H9 (cell line): ENCODE measurements around the gene OOEP. TPM values are rescaled to one million over a fixed set of nuclear protein-coding genes. Genes with fewer than 3 reads are reported as not detected.

Source experiments
- DNase-seq: peaks from one replicate; pipeline ENCODE4 v3.0.0-alpha.2; 2017
- H2AFZ ChIP-seq: one replicate; pipeline ENCODE4 v1.6.1; 2013; ENCODE audit warnings: mild to moderate bottlenecking, low read length, control low read depth, moderate library complexity
- H2AK5ac ChIP-seq: 2 replicates; pipeline ENCODE4 v1.6.1; 2013; ENCODE audit warnings: low read length, control low read depth, mixed read lengths; ENCODE audit not compliant: insufficient read length
- H2BK120ac ChIP-seq: one replicate; pipeline ENCODE4 v1.6.1; 2013; ENCODE audit warnings: low read depth, mild to moderate bottlenecking, low read length, control low read depth, inconsistent platforms; ENCODE audit not compliant: poor library complexity, severe bottlenecking
- H2BK12ac ChIP-seq: 2 replicates; pipeline ENCODE4 v1.6.1; 2013; ENCODE audit warnings: low read length, control low read depth, mixed read lengths, low read depth; ENCODE audit not compliant: insufficient read length
- H2BK15ac ChIP-seq: 2 replicates; pipeline ENCODE4 v1.6.1; 2013; ENCODE audit warnings: low read depth, low read length, control low read depth
- H2BK20ac ChIP-seq: one replicate; pipeline ENCODE4 v1.6.1; 2013; ENCODE audit warnings: low read depth, mild to moderate bottlenecking, low read length, control low read depth, inconsistent platforms; ENCODE audit not compliant: poor library complexity, severe bottlenecking
- H2BK5ac ChIP-seq: 2 replicates; pipeline ENCODE4 v1.6.1; 2013; ENCODE audit warnings: low read length, control low read depth, mixed read lengths; ENCODE audit not compliant: insufficient read length
- H3K14ac ChIP-seq: 2 replicates; pipeline ENCODE4 v1.6.1; 2013; ENCODE audit warnings: low read length, control low read depth; ENCODE audit not compliant: insufficient read depth
- H3K18ac ChIP-seq: 2 replicates; pipeline ENCODE4 v1.6.1; 2013; ENCODE audit warnings: low read depth, mild to moderate bottlenecking, mixed read lengths, low read length, control low read depth; ENCODE audit not compliant: insufficient read length
- H3K23ac ChIP-seq: 2 replicates; pipeline ENCODE4 v1.6.1; 2013; ENCODE audit warnings: low read length, control low read depth, mixed read lengths, low read depth; ENCODE audit not compliant: insufficient read length
- H3K23me2 ChIP-seq: 2 replicates; pipeline ENCODE4 v1.6.1; 2013; ENCODE audit warnings: low read depth, mild to moderate bottlenecking, mixed read lengths, low read length, control low read depth; ENCODE audit not compliant: insufficient read length, poor library complexity, severe bottlenecking
- H3K27ac ChIP-seq: 2 replicates; pipeline ENCODE4 v1.5.1; 2013; ENCODE audit warnings: low read length, control low read depth, mixed read lengths, low read depth; ENCODE audit not compliant: insufficient read length
- H3K27me3 ChIP-seq: 2 replicates; pipeline ENCODE4 v1.6.1; 2013; ENCODE audit warnings: low read length, control low read depth, inconsistent platforms; ENCODE audit not compliant: insufficient read depth
- H3K4ac ChIP-seq: 2 replicates; pipeline ENCODE4 v1.6.1; 2013; ENCODE audit warnings: low read depth, mild to moderate bottlenecking, control low read depth, inconsistent platforms, low read length, moderate library complexity
- H3K4me1 ChIP-seq: 2 replicates; pipeline ENCODE4 v1.6.1; 2013; ENCODE audit warnings: low read length, control low read depth, inconsistent platforms; ENCODE audit not compliant: insufficient read depth
- H3K4me2 ChIP-seq: 2 replicates; pipeline ENCODE4 v1.6.1; 2013; ENCODE audit warnings: low read length, control low read depth, mixed read lengths; ENCODE audit not compliant: insufficient read length, insufficient read depth
- H3K56ac ChIP-seq: 2 replicates; pipeline ENCODE4 v1.6.1; 2013; ENCODE audit warnings: low read depth, mild to moderate bottlenecking, mixed read lengths, low read length, control low read depth; ENCODE audit not compliant: insufficient read length
- H3K79me1 ChIP-seq: 2 replicates; pipeline ENCODE4 v1.6.1; 2013; ENCODE audit warnings: low read depth, mild to moderate bottlenecking, moderate library complexity, low read length, control low read depth, inconsistent platforms; ENCODE audit not compliant: insufficient read depth, poor library complexity, severe bottlenecking
- H3K79me2 ChIP-seq: 2 replicates; pipeline ENCODE4 v1.6.1; 2013; ENCODE audit warnings: low read length, control low read depth, inconsistent platforms; ENCODE audit not compliant: insufficient read depth
- H3K9ac ChIP-seq: 2 replicates; pipeline ENCODE4 v1.6.1; 2013; ENCODE audit warnings: low read length, control low read depth, mixed read lengths; ENCODE audit not compliant: insufficient read length; ENCODE audit errors: extremely low read depth
- H3K9me3 ChIP-seq: one replicate; pipeline ENCODE4 v1.6.1; 2013; ENCODE audit warnings: low read depth, low read length, inconsistent platforms; ENCODE audit not compliant: control insufficient read depth
- H3T11ph ChIP-seq: one replicate; pipeline ENCODE4 v1.6.1; 2013; ENCODE audit warnings: mild to moderate bottlenecking, low read length, control low read depth, inconsistent platforms
- H4K20me1 ChIP-seq: one replicate; pipeline ENCODE4 v1.6.1; 2013; ENCODE audit not compliant: control insufficient read depth, insufficient read length, insufficient read depth
- H4K5ac ChIP-seq: 2 replicates; pipeline ENCODE4 v1.6.1; 2013; ENCODE audit warnings: low read depth, mild to moderate bottlenecking, mixed read lengths, low read length, control low read depth; ENCODE audit not compliant: insufficient read length
- H4K8ac ChIP-seq: replicated peaks from 2 replicates; pipeline ENCODE4 v1.6.1; 2013; ENCODE audit warnings: low read length, control low read depth, mixed read lengths, low read depth; ENCODE audit not compliant: insufficient read length
- H4K91ac ChIP-seq: 2 replicates; pipeline ENCODE4 v1.6.1; 2013; ENCODE audit warnings: low read depth, mild to moderate bottlenecking, moderate library complexity, mixed read lengths, low read length, control low read depth; ENCODE audit not compliant: insufficient read length
- H3K27ac Mint-ChIP-seq, 3 experiments: 2 replicates in 2 of 3; 3 replicates in 1 of 3; pipeline ENCODE4 v1.8.0; 2020 to 2021; ENCODE audit warnings: mixed read lengths in 3 of 3, mild to moderate bottlenecking in 1 of 3, moderate library complexity in 1 of 3
- H3K27me3 Mint-ChIP-seq: 2 replicates; pipeline ENCODE4 v1.8.0; 2021; ENCODE audit warnings: low read depth, mild to moderate bottlenecking, moderate library complexity, mixed read lengths
- H3K36me3 Mint-ChIP-seq, 3 experiments: 2 replicates in 2 of 3; 3 replicates in 1 of 3; pipeline ENCODE4 v1.8.0; 2020 to 2021; ENCODE audit warnings: low read depth in 3 of 3, mixed read lengths in 3 of 3; ENCODE audit not compliant: insufficient read depth in 1 of 3
- H3K4me1 Mint-ChIP-seq, 2 experiments: 2 replicates each; pipeline ENCODE4 v1.8.0; 2020; ENCODE audit warnings: mixed read lengths in 2 of 2
- H3K4me3 Mint-ChIP-seq, 2 experiments: 2 replicates in 1 of 2; 3 replicates in 1 of 2; pipeline ENCODE4 v1.8.0; 2020 to 2021; ENCODE audit warnings: mild to moderate bottlenecking in 2 of 2, mixed read lengths in 2 of 2, moderate library complexity in 1 of 2
- H3K9me3 Mint-ChIP-seq, 2 experiments: 2 replicates in 1 of 2; 3 replicates in 1 of 2; pipeline ENCODE4 v1.8.0; 2020; ENCODE audit warnings: mild to moderate bottlenecking in 2 of 2, mixed read lengths in 2 of 2, moderate library complexity in 1 of 2
- WGBS: extraction: QIAGEN DNeasy Blood & Tissue Kit; methylation state at CpG from one replicate; pipeline ENCODE4 v1.1.7; 2013; ENCODE audit warnings: missing lambda C conversion rate, low lambda C conversion rate, mixed read lengths; ENCODE audit not compliant: insufficient read length; ENCODE audit errors: extremely low coverage; 5-methylcytosine and 5-hydroxymethylcytosine counted together
- total RNA-seq: library from RNA; stranded (reverse); gene quantifications from 2 replicates; pipeline ENCODE4 v1.2.1, GENCODE V29; 2021
- TF ChIP-seq, protein P1 (sequence below): fragments of 200-600 bp; sonication (generic); conservative IDR thresholded peaks from 3 replicates; pipeline ENCODE4 v1.8.0; 2021; ENCODE audit warnings: antibody characterized with exemption, mild to moderate bottlenecking

OOEP gene
- total RNA-seq, 1 experiment from 2014 or later = not detected

- no peak overlapping the region for H3K14ac ChIP-seq
- no CpG with 5 or more reads among the region's 2 CpGs for WGBS
- H2BK5ac ChIP-seq = no peak overlapping the region
- H3K18ac ChIP-seq = no peak overlapping the region
- H3K23me2 ChIP-seq = peaks cover 7% of the 10 kb centered on the region
- no peaks in the 10 kb centered on the region for H3K79me1 ChIP-seq
- no peak overlapping the region for H2AFZ ChIP-seq
- peaks cover 3% of the 10 kb centered on the region in 2 experiments; a peak in 4 of 5 replicates for H3K9me3 Mint-ChIP-seq
- no peaks in the 10 kb centered on the region for H3K4me1 ChIP-seq
- no peaks in the 10 kb centered on the region for H3K79me2 ChIP-seq
- H3K36me3 Mint-ChIP-seq = no peaks in the 10 kb centered on the region
- H3K9ac ChIP-seq = no peak overlapping the region
- no peak overlapping the region for H3K4ac ChIP-seq
- H3K56ac ChIP-seq = no peak overlapping the region
- H3T11ph ChIP-seq = no peak overlapping the region
- H3K27me3 ChIP-seq = no peaks in the 10 kb centered on the region
- H3K9me3 ChIP-seq = no peaks in the 10 kb centered on the region
- TF ChIP-seq, protein P1, sequence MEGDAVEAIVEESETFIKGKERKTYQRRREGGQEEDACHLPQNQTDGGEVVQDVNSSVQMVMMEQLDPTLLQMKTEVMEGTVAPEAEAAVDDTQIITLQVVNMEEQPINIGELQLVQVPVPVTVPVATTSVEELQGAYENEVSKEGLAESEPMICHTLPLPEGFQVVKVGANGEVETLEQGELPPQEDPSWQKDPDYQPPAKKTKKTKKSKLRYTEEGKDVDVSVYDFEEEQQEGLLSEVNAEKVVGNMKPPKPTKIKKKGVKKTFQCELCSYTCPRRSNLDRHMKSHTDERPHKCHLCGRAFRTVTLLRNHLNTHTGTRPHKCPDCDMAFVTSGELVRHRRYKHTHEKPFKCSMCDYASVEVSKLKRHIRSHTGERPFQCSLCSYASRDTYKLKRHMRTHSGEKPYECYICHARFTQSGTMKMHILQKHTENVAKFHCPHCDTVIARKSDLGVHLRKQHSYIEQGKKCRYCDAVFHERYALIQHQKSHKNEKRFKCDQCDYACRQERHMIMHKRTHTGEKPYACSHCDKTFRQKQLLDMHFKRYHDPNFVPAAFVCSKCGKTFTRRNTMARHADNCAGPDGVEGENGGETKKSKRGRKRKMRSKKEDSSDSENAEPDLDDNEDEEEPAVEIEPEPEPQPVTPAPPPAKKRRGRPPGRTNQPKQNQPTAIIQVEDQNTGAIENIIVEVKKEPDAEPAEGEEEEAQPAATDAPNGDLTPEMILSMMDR = no peak
- H2BK20ac ChIP-seq = no peak overlapping the region
- H3K27ac ChIP-seq = no peak overlapping the region
- no peak overlapping the region for H4K8ac ChIP-seq
- H3K27ac Mint-ChIP-seq = no peak overlapping the region
- H3K4me1 Mint-ChIP-seq = peaks cover 14 to 16% of the 10 kb centered on the region in 2 experiments
- no peak overlapping the region for H2BK120ac ChIP-seq
- no peak overlapping the region for H4K5ac ChIP-seq
- H3K27me3 Mint-ChIP-seq = peaks cover 3% of the 10 kb centered on the region
- no peak overlapping the region for H3K23ac ChIP-seq
- H2BK15ac ChIP-seq = no peak overlapping the region
- no peak overlapping the region for H2BK12ac ChIP-seq
- no peak overlapping the region for H2AK5ac ChIP-seq
- no peak overlapping the region for H3K4me3 Mint-ChIP-seq
- no peak overlapping the region for H3K4me2 ChIP-seq
- no peak for DNase-seq
- no peak overlapping the region for H4K91ac ChIP-seq
- no peaks in the 10 kb centered on the region for H4K20me1 ChIP-seq
These were observed 22.0 kb upstream of the OOEP start for GRCh38 chr6:73391675-73392074.
